ENCODE results near the gene SCARB1. TPM values are rescaled to one million over a fixed set of nuclear protein-coding genes. Genes with fewer than 3 reads are reported as not detected.

Gene SCARB1
- total and polyA plus RNA-seq, 2 donors (not counting 3 experiments of a cell fraction or from before 2014, with no cell fraction given) = 125 to 141 TPM

GRCh38 chr12:124872068-124872719, 8.5 kb upstream of the SCARB1 start:
- POLR2A ChIA-PET = no interaction called here
- dilution Hi-C loops (cut with MboI; ENCODE audit: extremely low pct_ligation_motif_present, low sequenced_read_pairs) = no loop called here

More at GRCh38 chr12:124872068-124872719, 8.5 kb upstream of the SCARB1 start:
- Histone ChIP-seq H3K79me2 (ENCODE audit: control insufficient read depth, insufficient read depth, low read length) (no peaks in the 10 kb centered on the region), H3K9ac (replicated peaks; ENCODE audit: extremely low read depth, insufficient read depth, low read length) (no peak overlapping the region), H3K9me3 (replicated peaks; ENCODE audit: control insufficient read depth, insufficient read depth, low read length) (no peaks in the 10 kb centered on the region), H3K4me1 (ENCODE audit: control insufficient read depth, extremely low read depth, insufficient read depth, low read length) (no peaks in the 10 kb centered on the region), H3K36me3 (ENCODE audit: control insufficient read depth in 2 of 2, extremely low read depth in 1 of 2, insufficient read depth in 2 of 2, low read length in 2 of 2) (no peaks in the 10 kb centered on the region), H3K27me3 (ENCODE audit: control insufficient read depth in 2 of 2, insufficient read depth in 2 of 2, low read length in 2 of 2) (no peaks in the 10 kb centered on the region), H3K9me1 (replicated peaks; ENCODE audit: control insufficient read depth, extremely low read depth, insufficient read depth, low read length) (no peaks in the 10 kb centered on the region), H3K27ac (ENCODE audit: insufficient read depth, low read depth, low read length) (no peak overlapping the region), H4K20me1 (replicated peaks; ENCODE audit: control insufficient read depth, extremely low read depth, insufficient read depth, low read length) (no peaks in the 10 kb centered on the region), H2AFZ (ENCODE audit: low read depth, low read length) (no peak overlapping the region), H3K4me2 (ENCODE audit: insufficient read depth, low read length) (no peak overlapping the region), H3K4me3 (replicated peaks in 1 of 3; ENCODE audit: insufficient read depth in 1 of 3, low read depth in 1 of 3, low read length in 3 of 3) (no peak overlapping the region)
- TF ChIP-seq MAX (IDR thresholded peaks at IDR 0.05; ENCODE audit: insufficient read depth, insufficient read length) (no peak), MYC (IDR thresholded peaks at IDR 0.05; ENCODE audit: low read depth, low read length) (no peak), JUN (IDR thresholded peaks at IDR 0.05; ENCODE audit: borderline replicate concordance, insufficient read depth, insufficient read length, low read depth) (no peak), EZH2 (IDR thresholded peaks at IDR 0.05; ENCODE audit: borderline replicate concordance, low read depth, low read length, severe bottlenecking) (no peak), CTCF (IDR thresholded peaks at IDR 0.05; ENCODE audit: extremely low read depth in 1 of 2, insufficient read depth in 1 of 2, low read depth in 1 of 2, low read length in 2 of 2) (no peak), POLR2AphosphoS5 (IDR thresholded peaks at IDR 0.05; ENCODE audit: insufficient read depth, low read depth, low read length) (no peak), FOS (IDR thresholded peaks at IDR 0.05; ENCODE audit: borderline replicate concordance, insufficient read depth, low read length) (no peak), GATA2 (IDR thresholded peaks at IDR 0.05; ENCODE audit: insufficient read depth, insufficient read length, low read depth, low read length) (no peak), POLR2A (IDR thresholded peaks at IDR 0.05; ENCODE audit: low read depth, low read length) (no peak)
- FAIRE-seq = no peak
- BruUV-seq (replicated peaks) = no TSS peak
- no peak for DNase-seq (ENCODE audit: low read depth, low spot score)
- CTCF ChIA-PET = interaction anchor here (1.4 kb wide), 1 partner anchor 35 kb away, joined by 4 read pairs; no protein-coding TSS in a partner anchor
- intact Hi-C loops (cut with micrococcal nuclease) = no loop called here
